Right ventricle myocardium superior (tissue), 1 donor: ENCODE data around the gene AMPD1. TPM values are rescaled to one million over a fixed set of nuclear protein-coding genes. Genes with fewer than 3 reads are reported as not detected.

Source experiments
- ATAC-seq: fragments of 200-7000 bp; cut with Tn5 transposase; one replicate; pipeline ENCODE4 v1.9.1; 2020; ENCODE audit warnings: mild to moderate bottlenecking; ENCODE audit not compliant: poor library complexity
- DNase-seq: peaks from one replicate; pipeline ENCODE4 v3.0.0-alpha.2; 2020
- intact Hi-C: fragments of 100-400 bp; cut with DNase I; formaldehyde crosslinking; loops from one replicate; pipeline ENCODE4 v1.11.2; 2022
- total RNA-seq: library from RNA; stranded (reverse); fragmentation: NEBNext Ultra II Directional; extraction: Animal tissue kit (Norgen Biotek cat#: 25700); gene quantifications from one replicate; pipeline ENCODE4 v1.2.1, GENCODE V29; 2021
- donor health status: DM: no; HTN: yes; CAD: no; lungs with severe emphysema.

Gene AMPD1
- total RNA-seq, 1 donor from 2014 or later, result not detected

DNA sequence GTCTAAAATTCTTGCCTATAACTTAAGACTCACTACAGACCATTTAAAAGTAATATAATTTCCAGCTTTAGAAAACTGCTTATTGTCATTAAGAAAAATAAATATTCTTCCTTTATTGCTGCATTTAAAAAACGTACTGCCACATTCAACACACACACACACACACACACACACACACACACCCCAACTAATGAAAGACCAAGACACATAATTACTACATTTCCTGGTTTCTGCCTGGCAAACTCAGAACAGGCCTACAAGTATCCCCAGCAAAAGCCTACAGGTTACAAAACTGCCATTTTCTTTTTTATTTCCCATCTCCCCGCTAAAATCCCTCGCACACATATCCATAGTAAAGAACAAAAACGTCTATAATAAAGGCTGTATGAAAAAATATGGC lies 27.0 kb downstream of the AMPD1 start:
- intact Hi-C loops, result no loop called here
- ATAC-seq (no peak), DNase-seq (no peak)

DNA sequence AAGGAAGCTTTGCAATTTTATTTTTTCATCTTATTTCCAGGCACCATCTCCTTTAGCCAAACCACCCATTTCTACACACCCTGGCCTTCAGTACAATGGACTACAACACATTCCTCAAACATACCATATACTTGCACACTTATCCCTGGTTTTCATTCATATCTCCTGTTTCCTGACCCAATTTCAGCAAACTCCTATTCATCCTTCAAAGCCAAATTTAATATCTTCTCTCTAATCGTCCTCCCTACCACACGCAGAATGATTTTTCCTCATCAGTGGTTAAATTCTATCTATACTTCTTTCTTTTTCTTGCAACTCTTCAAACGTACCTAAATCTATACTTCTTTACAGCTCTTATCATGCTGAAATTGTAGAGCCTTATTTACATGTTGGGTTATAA lies 28.4 kb downstream of the AMPD1 start:
- intact Hi-C loops, result no loop called here
- ATAC-seq (no peak), DNase-seq (no peak)

DNA sequence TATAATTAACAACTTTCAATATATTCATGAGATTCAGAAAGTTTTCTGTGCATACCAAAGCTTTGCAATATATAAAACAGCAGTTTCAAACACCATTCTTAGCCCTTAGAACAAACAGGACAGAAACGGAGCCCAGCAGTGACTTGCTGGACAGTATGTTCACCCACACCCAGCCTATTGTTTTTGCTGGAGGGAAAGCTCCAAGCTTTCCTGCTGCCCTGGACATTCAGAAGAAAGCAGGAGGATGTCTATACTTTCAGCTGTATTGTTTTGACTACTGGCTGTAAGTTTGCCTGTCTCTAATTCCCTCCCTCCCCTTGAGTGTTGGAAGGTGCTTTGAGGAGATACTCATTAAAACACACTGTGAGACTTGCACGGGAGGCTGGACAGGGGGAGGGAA lies 35.1 kb downstream of the AMPD1 start:
- intact Hi-C loops, result no loop called here
- DNase-seq (no peak), ATAC-seq (no peak)

- intact Hi-C loops, result no loop called here
- DNase-seq (no peak), ATAC-seq (no peak)
Observed at GRCh38 chr1:114651893-114652292, 43.5 kb downstream of the AMPD1 start.

DNA sequence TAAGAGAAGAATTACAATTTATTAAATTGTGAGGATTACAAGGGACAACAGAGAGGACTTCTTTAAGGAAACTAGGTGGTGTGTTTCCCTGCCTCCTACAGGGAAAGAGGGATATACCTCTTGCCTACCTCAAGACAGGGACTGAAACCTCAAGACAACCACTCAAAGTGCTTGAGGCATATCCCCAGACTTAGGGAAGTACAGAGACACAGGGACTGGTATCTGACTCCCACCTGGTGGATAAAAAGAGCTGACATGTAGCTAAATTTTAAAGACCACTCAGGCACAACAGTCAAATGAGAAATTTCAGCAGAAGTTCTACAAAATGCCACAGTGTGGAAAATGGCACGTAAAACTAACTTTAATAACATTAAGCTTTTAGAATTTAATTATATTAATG lies 46.8 kb downstream of the AMPD1 start:
- intact Hi-C loops, result no loop called here
- ATAC-seq (no peak), DNase-seq (no peak)

DNA sequence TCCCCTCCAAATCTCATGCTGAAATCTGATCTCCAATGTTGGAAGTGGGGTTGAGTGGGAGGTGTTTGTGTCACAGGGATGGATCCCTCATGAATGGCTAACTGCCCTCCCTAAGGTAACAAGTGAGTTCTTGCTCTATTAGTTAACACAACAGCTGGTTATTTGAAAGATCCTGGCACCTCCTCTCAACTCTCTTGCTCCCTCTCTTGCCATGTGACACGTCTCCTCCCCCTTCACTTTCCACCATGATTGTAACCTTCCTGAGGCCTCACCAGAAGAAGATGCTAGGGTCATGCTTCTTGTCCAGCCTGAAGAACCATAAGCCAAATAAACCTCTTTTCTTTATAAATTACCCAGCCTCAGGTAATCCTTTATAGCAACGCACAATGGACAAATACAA lies 54.0 kb downstream of the AMPD1 start:
- no peak for DNase-seq
- intact Hi-C loops, result no loop called here
- ATAC-seq, result no peak

DNA sequence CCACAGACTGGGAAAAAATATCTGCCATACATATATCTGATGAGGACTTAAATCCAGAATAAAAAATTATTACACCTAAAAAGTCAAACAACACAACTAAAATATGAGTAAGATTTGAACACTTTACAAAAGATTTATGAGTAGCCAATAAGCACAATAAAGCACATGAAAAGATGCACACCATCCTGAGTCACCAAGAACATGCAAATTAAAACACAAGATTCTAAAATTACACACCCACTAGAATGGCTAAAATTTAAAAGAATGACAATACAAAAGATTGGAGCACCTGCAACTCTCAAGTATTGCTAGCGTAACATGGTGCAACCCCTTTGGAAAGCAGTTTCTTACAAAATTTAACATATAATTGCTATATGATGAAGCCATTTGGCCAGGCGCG lies 56.4 kb downstream of the AMPD1 start:
- DNase-seq (no peak), ATAC-seq (no peak)
- intact Hi-C loops, result no loop called here

- intact Hi-C loops, result no loop called here
- no peak for ATAC-seq
- no peak for DNase-seq
Observed at GRCh38 chr1:114632427-114632826, 62.9 kb downstream of the AMPD1 start.

- ATAC-seq, result no peak
- no peak for DNase-seq
- intact Hi-C loops, result no loop called here
Observed at GRCh38 chr1:114627107-114627506, 68.2 kb downstream of the AMPD1 start.

DNA sequence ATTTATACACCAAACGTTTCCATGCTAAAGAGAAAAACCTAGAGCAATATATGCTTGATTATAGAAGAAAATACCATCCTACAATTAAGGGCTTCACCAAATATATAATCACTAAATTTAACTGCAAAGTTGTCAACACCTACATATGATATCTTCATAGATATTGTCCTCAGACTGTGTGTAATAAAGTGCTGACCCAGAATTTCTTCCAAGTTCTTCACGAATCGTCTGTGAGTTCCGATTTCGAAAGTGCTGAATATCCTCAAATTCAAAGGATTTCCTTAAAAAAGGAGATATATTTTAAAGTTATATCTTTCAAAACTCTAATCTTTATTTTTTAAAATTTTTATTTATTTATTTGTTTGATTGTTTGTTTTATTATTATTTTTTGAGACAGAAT lies 72.0 kb downstream of the AMPD1 start:
- DNase-seq, result no peak
- ATAC-seq, result no peak
- intact Hi-C loops, result no loop called here

Other genes with a start within 250 kb of the AMPD1 start
- 13.3 TPM for gene TRIM33, start 184.3 kb downstream of the AMPD1 start, total RNA-seq
- 27.9 TPM for gene BCAS2, start 113.9 kb downstream of the AMPD1 start, total RNA-seq
- gene DENND2C, start 25.5 kb downstream of the AMPD1 start, total RNA-seq, result 2.6 TPM
- gene NRAS, start 21.2 kb upstream of the AMPD1 start, total RNA-seq, result 5.9 TPM
- 901 TPM for gene CSDE1, start 62.4 kb upstream of the AMPD1 start, total RNA-seq
- gene SIKE1, start 85.1 kb upstream of the AMPD1 start, total RNA-seq, result 26.5 TPM
- gene SYCP1, start 159.3 kb upstream of the AMPD1 start, total RNA-seq, result not detected